Mononuclear cell (primary cell): Measurements from ENCODE around the gene CLSTN3. TPM values are rescaled to one million over a fixed set of nuclear protein-coding genes. Genes with fewer than 3 reads are reported as not detected.

ENCODE experiments used
- H3K27me3 ChIP-seq: 2 replicates; pipeline ENCODE4 v1.6.0; 2011; ENCODE audit warnings: low read length, control low read depth; ENCODE audit not compliant: insufficient read depth
- H3K4me1 ChIP-seq: 2 replicates; pipeline ENCODE4 v1.5.1; 2011; ENCODE audit warnings: mild to moderate bottlenecking, low read length, control low read depth; ENCODE audit not compliant: insufficient read depth
- H3K4me3 ChIP-seq: 2 replicates; pipeline ENCODE4 v1.5.1; 2011; ENCODE audit warnings: mild to moderate bottlenecking, low read length, moderate library complexity
- H3K9me3 ChIP-seq: 2 replicates; pipeline ENCODE4 v1.5.1; 2011; ENCODE audit warnings: low read depth, mild to moderate bottlenecking, control low read depth, low read length
- total RNA-seq: library from RNA; depleted of rRNA; stranded (reverse); fragments of >200 nt; gene quantifications from one replicate; pipeline ENCODE4 v1.2.3, GENCODE V29; 2012

The CLSTN3 gene
- total RNA-seq, 1 donor: 13.0 TPM

GRCh38 chr12:7129287-7129871, 792 bp upstream of the CLSTN3 start:
- no peaks in the 10 kb centered on the region for H3K27me3 ChIP-seq
- peaks cover 20% of the 10 kb centered on the region for H3K4me1 ChIP-seq
- no peaks in the 10 kb centered on the region for H3K9me3 ChIP-seq
- H3K4me3 ChIP-seq: peak overlapping the region; percentile 52

DNA sequence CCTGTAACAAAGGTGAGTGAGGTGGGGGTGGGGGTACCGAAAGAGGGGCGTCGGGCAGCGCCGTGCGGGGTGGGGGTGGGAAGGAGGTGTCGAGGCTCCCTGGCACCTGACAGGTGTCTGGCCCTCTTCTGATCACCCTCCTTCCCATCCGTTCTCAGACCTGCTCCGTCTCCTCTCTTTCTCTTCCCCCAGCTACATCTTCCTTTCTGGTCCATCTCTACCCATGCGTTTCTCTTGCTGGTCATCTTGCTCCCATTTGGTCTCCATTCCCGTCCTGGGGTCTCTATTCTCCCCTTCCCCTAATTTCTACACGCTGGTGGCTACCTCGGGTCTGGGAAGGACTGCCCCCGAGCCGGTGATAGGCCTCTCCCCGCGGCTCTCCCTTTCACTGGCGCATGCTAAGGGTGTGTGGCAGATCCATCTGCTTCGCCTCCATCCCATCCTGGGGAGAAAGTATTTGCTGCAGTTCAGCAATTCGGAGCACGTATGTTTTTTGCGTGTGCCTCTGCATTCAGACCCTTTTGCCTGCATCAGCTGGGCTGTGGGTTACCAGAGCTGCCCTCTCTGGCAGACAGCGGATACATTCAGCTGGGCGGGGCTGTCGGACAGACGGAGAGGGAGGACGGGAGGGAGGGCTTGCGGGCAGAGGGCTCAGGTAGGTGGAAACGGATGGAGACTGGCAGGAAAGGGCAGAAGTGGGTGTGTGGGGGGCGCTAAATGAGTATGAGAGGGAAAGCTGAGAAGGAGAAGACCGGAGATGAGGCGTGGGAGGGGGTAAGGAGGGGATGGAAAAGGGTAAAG, 730 bp downstream of the CLSTN3 start:
- peak overlapping the region; percentile 52 for H3K4me3 ChIP-seq

GRCh38 chr12:7131502-7131866, 1.3 kb downstream of the CLSTN3 start:
- Histone ChIP-seq H3K9me3 (no peaks in the 10 kb centered on the region), H3K27me3 (no peaks in the 10 kb centered on the region), H3K4me3 (peak overlapping the region; percentile 52), H3K4me1 (peaks cover 20% of the 10 kb centered on the region)

More for the DNA sequence above, 730 bp downstream of the CLSTN3 start:
- Histone ChIP-seq H3K9me3 (no peaks in the 10 kb centered on the region), H3K4me1 (peaks cover 20% of the 10 kb centered on the region), H3K27me3 (no peaks in the 10 kb centered on the region)

- no peak overlapping the region for H3K4me3 ChIP-seq
- H3K4me1 ChIP-seq: peaks cover 13% of the 10 kb centered on the region
- no peaks in the 10 kb centered on the region for H3K27me3 ChIP-seq
- H3K9me3 ChIP-seq: no peaks in the 10 kb centered on the region
These were observed 4.4 kb downstream of the CLSTN3 start for GRCh38 chr12:7134396-7135166.

DNA sequence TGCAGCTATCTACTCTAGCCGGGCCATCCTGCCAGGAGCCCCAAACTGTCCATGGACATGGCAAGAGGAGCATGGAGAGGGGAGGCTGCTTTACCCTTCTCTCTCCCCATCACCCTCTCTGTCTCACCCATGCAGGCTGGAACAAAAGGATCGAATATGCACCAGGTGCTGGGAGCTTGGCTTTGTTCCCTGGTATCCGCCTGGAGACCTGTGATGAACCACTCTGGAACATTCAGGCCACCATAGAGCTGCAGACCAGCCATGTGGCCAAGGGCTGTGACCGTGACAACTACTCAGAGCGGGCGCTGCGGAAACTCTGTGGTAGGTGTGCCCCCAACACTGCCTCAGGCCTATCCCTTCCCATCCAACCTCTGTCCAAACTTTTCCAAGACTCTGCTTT, 5.9 kb downstream of the CLSTN3 start:
- Histone ChIP-seq H3K4me1 (peaks cover 8% of the 10 kb centered on the region), H3K9me3 (no peaks in the 10 kb centered on the region), H3K27me3 (no peaks in the 10 kb centered on the region), H3K4me3 (no peak overlapping the region)

GRCh38 chr12:7136676-7137075, 6.5 kb downstream of the CLSTN3 start:
- H3K4me1 ChIP-seq: peaks cover 2% of the 10 kb centered on the region
- no peaks in the 10 kb centered on the region for H3K27me3 ChIP-seq
- no peaks in the 10 kb centered on the region for H3K9me3 ChIP-seq
- H3K4me3 ChIP-seq: no peak overlapping the region

DNA sequence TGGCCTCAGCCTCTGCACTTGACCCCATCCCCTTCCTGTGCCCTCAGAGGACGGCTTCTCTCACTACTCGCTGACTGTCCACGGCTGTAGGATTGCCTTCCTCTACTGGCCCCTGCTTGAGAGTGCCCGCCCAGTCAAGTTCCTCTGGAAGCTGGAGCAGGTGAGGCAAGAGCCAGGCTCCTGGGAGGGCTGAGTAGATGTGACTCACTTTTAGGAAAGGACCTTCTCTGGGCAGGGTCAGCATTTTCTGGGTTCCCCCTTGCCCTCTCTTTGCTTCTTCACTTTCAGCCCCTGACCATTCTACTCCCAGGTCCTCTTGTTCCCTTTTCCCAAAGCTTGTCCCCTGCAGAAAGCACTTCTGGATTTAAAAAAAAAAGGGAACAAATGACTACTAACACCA, 7.7 kb downstream of the CLSTN3 start:
- Histone ChIP-seq H3K27me3 (no peaks in the 10 kb centered on the region), H3K4me3 (no peak overlapping the region), H3K9me3 (no peaks in the 10 kb centered on the region), H3K4me1 (no peaks in the 10 kb centered on the region)

GRCh38 chr12:7139200-7139599, 9.0 kb downstream of the CLSTN3 start:
- Histone ChIP-seq H3K27me3 (no peaks in the 10 kb centered on the region), H3K4me1 (no peaks in the 10 kb centered on the region), H3K9me3 (no peaks in the 10 kb centered on the region), H3K4me3 (no peak overlapping the region)

- H3K27me3 ChIP-seq: no peaks in the 10 kb centered on the region
- H3K9me3 ChIP-seq: no peaks in the 10 kb centered on the region
- no peak overlapping the region for H3K4me3 ChIP-seq
- H3K4me1 ChIP-seq: no peaks in the 10 kb centered on the region
These were observed 11.3 kb downstream of the CLSTN3 start for GRCh38 chr12:7141351-7142005.

DNA sequence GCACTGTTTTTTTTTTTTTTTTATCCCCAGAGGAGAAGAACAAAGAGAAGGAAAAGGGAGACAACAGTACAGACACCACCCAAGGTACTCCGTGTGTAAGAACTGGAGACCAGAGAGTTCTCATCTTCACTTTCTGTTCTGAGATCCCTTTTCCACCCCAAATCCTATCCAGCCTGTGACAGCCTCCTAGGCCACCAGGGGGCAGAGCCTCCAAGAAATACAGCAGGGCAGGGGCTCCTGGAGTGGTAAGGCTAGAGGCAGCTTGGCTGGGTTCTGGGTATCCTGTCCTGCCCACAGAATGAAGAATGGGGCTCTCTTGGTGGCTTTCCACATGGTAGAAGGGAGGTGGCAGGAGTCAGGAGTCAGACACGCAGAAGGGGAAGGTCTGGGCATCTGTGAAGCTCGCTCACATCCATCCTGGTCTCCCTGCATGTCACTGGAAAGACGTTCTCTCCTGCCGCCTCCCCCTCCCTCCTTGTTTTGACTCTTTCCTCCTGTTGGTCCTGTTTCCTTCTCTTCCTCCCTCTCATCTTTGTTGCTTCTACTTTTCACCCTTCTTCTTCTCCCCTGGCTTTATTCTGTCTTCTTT, 12.0 kb downstream of the CLSTN3 start:
- H3K9me3 ChIP-seq: no peaks in the 10 kb centered on the region
- H3K4me1 ChIP-seq: no peaks in the 10 kb centered on the region

DNA sequence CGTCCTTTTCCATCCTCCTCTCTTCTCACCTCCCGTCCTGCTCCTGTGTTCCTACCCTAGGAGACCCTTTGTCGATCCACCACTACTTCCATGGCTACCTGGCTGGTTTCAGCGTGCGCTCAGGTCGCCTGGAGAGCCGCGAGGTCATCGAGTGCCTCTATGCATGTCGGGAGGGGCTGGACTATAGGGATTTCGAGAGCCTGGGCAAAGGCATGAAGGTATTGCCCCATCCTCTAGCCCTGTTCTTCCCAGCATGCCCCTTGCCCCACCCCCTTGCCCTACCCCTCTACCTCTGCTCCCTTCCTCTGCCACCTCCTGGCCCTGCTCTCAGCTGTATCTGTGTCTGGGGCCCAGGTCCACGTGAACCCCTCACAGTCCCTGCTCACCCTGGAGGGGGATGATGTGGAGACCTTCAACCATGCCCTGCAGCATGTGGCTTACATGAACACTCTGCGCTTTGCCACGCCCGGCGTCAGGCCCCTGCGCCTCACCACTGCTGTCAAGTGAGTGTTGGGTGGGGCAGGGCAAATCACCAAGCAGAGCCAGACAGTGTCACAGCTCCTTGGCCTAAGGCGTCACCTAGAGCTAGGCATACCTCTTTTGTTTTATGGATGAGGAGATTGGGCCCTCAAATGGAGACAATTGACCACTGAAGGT, 12.8 kb downstream of the CLSTN3 start:
- Histone ChIP-seq H3K27me3 (no peaks in the 10 kb centered on the region), H3K4me1 (no peaks in the 10 kb centered on the region), H3K9me3 (no peaks in the 10 kb centered on the region), H3K4me3 (no peak overlapping the region)

More for the DNA sequence above, 12.0 kb downstream of the CLSTN3 start:
- Histone ChIP-seq H3K27me3 (no peaks in the 10 kb centered on the region), H3K4me3 (no peak overlapping the region)

- Histone ChIP-seq H3K9me3 (no peaks in the 10 kb centered on the region), H3K27me3 (no peaks in the 10 kb centered on the region), H3K4me1 (no peaks in the 10 kb centered on the region), H3K4me3 (no peak overlapping the region)
These were observed 13.4 kb downstream of the CLSTN3 start for GRCh38 chr12:7143564-7143963.

GRCh38 chr12:7144414-7145120, 14.4 kb downstream of the CLSTN3 start:
- no peak overlapping the region for H3K4me3 ChIP-seq
- no peaks in the 10 kb centered on the region for H3K27me3 ChIP-seq
- no peaks in the 10 kb centered on the region for H3K4me1 ChIP-seq
- no peaks in the 10 kb centered on the region for H3K9me3 ChIP-seq

- Histone ChIP-seq H3K4me3 (no peak overlapping the region), H3K9me3 (no peaks in the 10 kb centered on the region), H3K27me3 (no peaks in the 10 kb centered on the region), H3K4me1 (no peaks in the 10 kb centered on the region)
These were observed 15.5 kb downstream of the CLSTN3 start for GRCh38 chr12:7145671-7146070.
